Glutamatergic neuron (in vitro differentiated cells): ENCODE data around the gene ADARB2. TPM values are rescaled to one million over a fixed set of nuclear protein-coding genes. Genes with fewer than 3 reads are reported as not detected.
A peak's percentile ranks its signal among the peaks of the same experiment; 100 is the strongest.

Source experiments
- DNase-seq: peaks from one replicate; pipeline ENCODE4 v3.0.0; 2022
- H3K27ac Mint-ChIP-seq: one replicate; pipeline ENCODE4 v1.8.0; 2020; ENCODE audit warnings: mild to moderate bottlenecking, mixed read lengths, inconsistent platforms; ENCODE audit not compliant: unreplicated experiment
- H3K27me3 Mint-ChIP-seq: one replicate; pipeline ENCODE4 v1.8.0; 2020; ENCODE audit warnings: mild to moderate bottlenecking, moderate library complexity, mixed read lengths, inconsistent platforms; ENCODE audit not compliant: unreplicated experiment
- H3K36me3 Mint-ChIP-seq: one replicate; pipeline ENCODE4 v1.8.0; 2020; ENCODE audit warnings: mild to moderate bottlenecking, mixed read lengths, inconsistent platforms; ENCODE audit not compliant: unreplicated experiment
- H3K4me1 Mint-ChIP-seq: one replicate; pipeline ENCODE4 v1.8.0; 2020; ENCODE audit warnings: mild to moderate bottlenecking, low read depth, mixed read lengths, inconsistent platforms; ENCODE audit not compliant: unreplicated experiment
- H3K4me3 Mint-ChIP-seq: one replicate; pipeline ENCODE4 v1.8.0; 2020; ENCODE audit warnings: mild to moderate bottlenecking, mixed read lengths, inconsistent platforms; ENCODE audit not compliant: unreplicated experiment
- H3K9me3 Mint-ChIP-seq: one replicate; pipeline ENCODE4 v1.8.0; 2020; ENCODE audit warnings: mild to moderate bottlenecking, moderate library complexity, mixed read lengths, inconsistent platforms; ENCODE audit not compliant: unreplicated experiment
- total RNA-seq: library from RNA; stranded (reverse); fragmentation: NEBNext Ultra II Directional; extraction: Animal tissue kit (Norgen Biotek cat#: 25700); gene quantifications from one replicate; pipeline ENCODE4 v1.2.1, GENCODE V29; 2021; ENCODE audit not compliant: unreplicated experiment
- TF ChIP-seq, protein P1 (sequence below): fragments of 200-600 bp; sonication (generic); IDR thresholded peaks from one replicate; pipeline ENCODE4 v1.5.0; 2021; ENCODE audit not compliant: partially characterized antibody, unreplicated experiment

Gene ADARB2
- total RNA-seq, 1 donor from 2014 or later = 20.6 TPM

- H3K4me3 Mint-ChIP-seq = peak overlapping the region; percentile 86
- peaks cover 5% of the 10 kb centered on the region for H3K9me3 Mint-ChIP-seq
- peaks cover 4% of the 10 kb centered on the region for H3K27me3 Mint-ChIP-seq
- H3K4me1 Mint-ChIP-seq = peaks cover 46% of the 10 kb centered on the region
- peak overlapping the region; percentile 69 for H3K27ac Mint-ChIP-seq
- TF ChIP-seq, protein P1, sequence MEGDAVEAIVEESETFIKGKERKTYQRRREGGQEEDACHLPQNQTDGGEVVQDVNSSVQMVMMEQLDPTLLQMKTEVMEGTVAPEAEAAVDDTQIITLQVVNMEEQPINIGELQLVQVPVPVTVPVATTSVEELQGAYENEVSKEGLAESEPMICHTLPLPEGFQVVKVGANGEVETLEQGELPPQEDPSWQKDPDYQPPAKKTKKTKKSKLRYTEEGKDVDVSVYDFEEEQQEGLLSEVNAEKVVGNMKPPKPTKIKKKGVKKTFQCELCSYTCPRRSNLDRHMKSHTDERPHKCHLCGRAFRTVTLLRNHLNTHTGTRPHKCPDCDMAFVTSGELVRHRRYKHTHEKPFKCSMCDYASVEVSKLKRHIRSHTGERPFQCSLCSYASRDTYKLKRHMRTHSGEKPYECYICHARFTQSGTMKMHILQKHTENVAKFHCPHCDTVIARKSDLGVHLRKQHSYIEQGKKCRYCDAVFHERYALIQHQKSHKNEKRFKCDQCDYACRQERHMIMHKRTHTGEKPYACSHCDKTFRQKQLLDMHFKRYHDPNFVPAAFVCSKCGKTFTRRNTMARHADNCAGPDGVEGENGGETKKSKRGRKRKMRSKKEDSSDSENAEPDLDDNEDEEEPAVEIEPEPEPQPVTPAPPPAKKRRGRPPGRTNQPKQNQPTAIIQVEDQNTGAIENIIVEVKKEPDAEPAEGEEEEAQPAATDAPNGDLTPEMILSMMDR = no peak
- DNase-seq = no peak
- H3K36me3 Mint-ChIP-seq = no peaks in the 10 kb centered on the region
Measured at GRCh38 chr10:1732564-1732996, 4.7 kb downstream of the ADARB2 start.

DNA sequence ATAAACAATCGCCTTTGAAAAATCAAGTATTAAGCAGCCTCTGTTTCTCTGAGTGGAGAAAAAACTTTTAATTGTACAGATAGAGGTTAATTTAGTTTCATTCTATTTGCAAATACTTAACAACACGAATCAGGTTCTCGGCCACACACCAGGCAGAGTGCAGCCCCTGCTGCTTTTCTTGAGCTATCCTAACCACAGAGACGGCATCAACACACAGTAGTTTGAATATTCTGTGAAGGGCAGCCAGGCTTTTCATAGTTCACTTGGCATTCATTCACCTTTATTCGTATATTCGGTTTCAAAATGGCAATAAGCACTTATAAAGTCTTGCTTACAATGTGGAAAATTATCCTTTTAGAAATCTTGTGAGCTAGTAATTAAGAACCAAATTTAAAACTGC, 5.7 kb downstream of the ADARB2 start:
- Mint-ChIP-seq H3K27me3 (peaks cover 4% of the 10 kb centered on the region), H3K9me3 (peaks cover 6% of the 10 kb centered on the region), H3K36me3 (no peaks in the 10 kb centered on the region), H3K4me3 (peak overlapping the region; percentile 58), H3K27ac (no peak overlapping the region), H3K4me1 (peaks cover 46% of the 10 kb centered on the region)
- TF ChIP-seq, protein P1 = no peak
- DNase-seq = no peak

- Mint-ChIP-seq H3K4me1 (peaks cover 47% of the 10 kb centered on the region), H3K27ac (no peak overlapping the region), H3K9me3 (peaks cover 6% of the 10 kb centered on the region), H3K27me3 (peaks cover 2% of the 10 kb centered on the region), H3K4me3 (peak overlapping the region; percentile 21), H3K36me3 (no peaks in the 10 kb centered on the region)
- TF ChIP-seq, protein P1 = no peak
- no peak for DNase-seq
Measured at GRCh38 chr10:1729751-1730150, 7.6 kb downstream of the ADARB2 start.

- peaks cover 4% of the 10 kb centered on the region for H3K9me3 Mint-ChIP-seq
- DNase-seq = no peak
- TF ChIP-seq, protein P1 = no peak
- H3K36me3 Mint-ChIP-seq = no peaks in the 10 kb centered on the region
- H3K27ac Mint-ChIP-seq = no peak overlapping the region
- H3K4me3 Mint-ChIP-seq = no peak overlapping the region
- no peaks in the 10 kb centered on the region for H3K27me3 Mint-ChIP-seq
- H3K4me1 Mint-ChIP-seq = peaks cover 60% of the 10 kb centered on the region
Measured at GRCh38 chr10:1726861-1727260, 10.5 kb downstream of the ADARB2 start.

GRCh38 chr10:1724921-1725488, 12.3 kb downstream of the ADARB2 start:
- peaks cover 4% of the 10 kb centered on the region for H3K9me3 Mint-ChIP-seq
- H3K4me1 Mint-ChIP-seq = peaks cover 54% of the 10 kb centered on the region
- TF ChIP-seq, protein P1 = no peak
- H3K36me3 Mint-ChIP-seq = peaks cover 1% of the 10 kb centered on the region
- H3K27ac Mint-ChIP-seq = peak overlapping the region; percentile 29
- H3K27me3 Mint-ChIP-seq = no peaks in the 10 kb centered on the region
- DNase-seq = no peak
- no peak overlapping the region for H3K4me3 Mint-ChIP-seq
